Hindlimb muscle (tissue), 1 donor: ENCODE data around the gene OTOF. TPM values are rescaled to one million over a fixed set of nuclear protein-coding genes. Genes with fewer than 3 reads are reported as not detected.

Experiments
- DNase-seq: peaks from one replicate; pipeline ENCODE4 v3.0.0-alpha.2; 2013
- polyA plus RNA-seq: library from polyadenylated mRNA; unstranded; fragments of 120-200 nt; gene quantifications from one replicate; pipeline ENCODE4 v1.2.1, GENCODE V29; 2013; ENCODE audit not compliant: insufficient read length

The OTOF gene
- polyA plus RNA-seq, 1 donor = 15.7 TPM

GRCh38 chr2:26449278-26450030 lies 28.5 kb downstream of the OTOF start:
- no peak for DNase-seq

- DNase-seq = no peak
Measured at GRCh38 chr2:26448651-26449050, 29.3 kb downstream of the OTOF start.

GRCh38 chr2:26444236-26444635 lies 33.7 kb downstream of the OTOF start:
- no peak for DNase-seq

- no peak for DNase-seq
Measured at GRCh38 chr2:26442707-26443106, 35.2 kb downstream of the OTOF start.

- DNase-seq = no peak
Measured at GRCh38 chr2:26442301-26442700, 35.6 kb downstream of the OTOF start.

GRCh38 chr2:26438926-26439325 lies 39.0 kb downstream of the OTOF start:
- no peak for DNase-seq

GRCh38 chr2:26438526-26438925 lies 39.4 kb downstream of the OTOF start:
- DNase-seq = no peak

GRCh38 chr2:26435106-26435505 lies 42.8 kb downstream of the OTOF start:
- no peak for DNase-seq

- no peak for DNase-seq
Measured at GRCh38 chr2:26432859-26433258, 45.1 kb downstream of the OTOF start.

GRCh38 chr2:26432363-26432762 lies 45.6 kb downstream of the OTOF start:
- no peak for DNase-seq

GRCh38 chr2:26430826-26431225 lies 47.1 kb downstream of the OTOF start:
- no peak for DNase-seq

GRCh38 chr2:26429779-26430578 lies 47.9 kb downstream of the OTOF start:
- no peak for DNase-seq

- no peak for DNase-seq
Measured at GRCh38 chr2:26428846-26429245, 49.1 kb downstream of the OTOF start.

GRCh38 chr2:26424221-26424620 lies 53.7 kb downstream of the OTOF start:
- DNase-seq = no peak

- no peak for DNase-seq
Measured at GRCh38 chr2:26423750-26424149, 54.2 kb downstream of the OTOF start.

- no peak for DNase-seq
Measured at GRCh38 chr2:26422947-26423629, 54.8 kb downstream of the OTOF start.

GRCh38 chr2:26421961-26422360 lies 56.0 kb downstream of the OTOF start:
- no peak for DNase-seq

GRCh38 chr2:26414311-26414710 lies 63.6 kb downstream of the OTOF start:
- no peak for DNase-seq

- no peak for DNase-seq
Measured at GRCh38 chr2:26412091-26412673, 65.7 kb downstream of the OTOF start.

GRCh38 chr2:26411419-26411818 lies 66.5 kb downstream of the OTOF start:
- no peak for DNase-seq

- DNase-seq = no peak
Measured at GRCh38 chr2:26410764-26411243, 67.1 kb downstream of the OTOF start.

GRCh38 chr2:26409785-26410184 lies 68.1 kb downstream of the OTOF start:
- DNase-seq = no peak

- no peak for DNase-seq
Measured at GRCh38 chr2:26407526-26407925, 70.4 kb downstream of the OTOF start.
